K562 (cell line): ENCODE data around the gene SHANK1.

Source experiments
- CTCF ChIP-seq, 3 experiments: IDR thresholded peaks in 2 of 3; conservative IDR thresholded peaks in 1 of 3; 2 replicates each; pipeline ENCODE4 v1.5.1; 2011 to 2012; ENCODE audit warnings: low read length in 3 of 3, mild to moderate bottlenecking in 3 of 3, control low read depth in 2 of 3, improper control_type of control experiment in 1 of 3, inconsistent platforms in 1 of 3, low read depth in 1 of 3, mixed read lengths in 1 of 3, moderate library complexity in 1 of 3; ENCODE audit not compliant: insufficient read depth in 2 of 3
- EP300 ChIP-seq: IDR thresholded peaks from 2 replicates; pipeline ENCODE4 v1.6.1; 2012; ENCODE audit warnings: low read length, improper control_type of control experiment
- EZH2 ChIP-seq: IDR thresholded peaks from 2 replicates; pipeline ENCODE4 v1.6.1; 2012; ENCODE audit warnings: low read depth, mild to moderate bottlenecking, inconsistent platforms, low read length, borderline replicate concordance
- PHF8 ChIP-seq: fragments of 200-600 bp; sonication (generic); IDR thresholded peaks from 2 replicates; pipeline ENCODE4 v1.6.1; 2012; ENCODE audit warnings: mixed run types, mild to moderate bottlenecking, inconsistent platforms, low read length, moderate library complexity, borderline replicate concordance
- POLR2A ChIP-seq: fragments of 450-650 bp; conservative IDR thresholded peaks from 2 replicates; pipeline ENCODE4 v1.6.1; 2016
- RAD21 ChIP-seq, 2 experiments: fragments of 250-450 bp in 1 of 2; fragments of 450-650 bp in 1 of 2; sonication (Bioruptor Pico) in 1 of 2; formaldehyde crosslinking in 1 of 2; IDR thresholded peaks in 1 of 2; conservative IDR thresholded peaks in 1 of 2; 2 replicates each; pipeline versions ENCODE4 v1.4.0 to v1.8.0; 2020 to 2022; ENCODE audit warnings: mild to moderate bottlenecking in 2 of 2, moderate library complexity in 1 of 2
- TAF9B ChIP-seq: fragments of 450-650 bp; IDR thresholded peaks from 2 replicates; pipeline ENCODE4 v1.6.1; 2018; ENCODE audit warnings: mild to moderate bottlenecking; ENCODE audit not compliant: partially characterized antibody
- ZNF12 ChIP-seq: sonication (generic); formaldehyde crosslinking; IDR thresholded peaks from 2 replicates; pipeline ENCODE4 v1.4.0; 2020; ENCODE audit warnings: mild to moderate bottlenecking, missing genetic modification reagents
- ZNF3 ChIP-seq: fragments of 250-450 bp; sonication (Bioruptor Pico); IDR thresholded peaks from 2 replicates; pipeline ENCODE4 v1.5.0; 2021; ENCODE audit warnings: mild to moderate bottlenecking, moderate library complexity
- TF ChIP-seq, protein P1 (sequence below): sonication (generic); formaldehyde crosslinking; IDR thresholded peaks from 2 replicates; pipeline ENCODE4 v1.9.0; 2022; ENCODE audit warnings: mild to moderate bottlenecking, missing genetic modification reagents
- TF ChIP-seq, protein P2 (sequence below), 2 experiments: fragments of 450-650 bp; formaldehyde crosslinking in 1 of 2; IDR thresholded peaks; 2 replicates each; pipeline versions ENCODE4 v1.4.0 to v1.6.1; 2014 to 2020; ENCODE audit warnings: mild to moderate bottlenecking in 2 of 2, borderline replicate concordance in 1 of 2, low read depth in 1 of 2

DNA sequence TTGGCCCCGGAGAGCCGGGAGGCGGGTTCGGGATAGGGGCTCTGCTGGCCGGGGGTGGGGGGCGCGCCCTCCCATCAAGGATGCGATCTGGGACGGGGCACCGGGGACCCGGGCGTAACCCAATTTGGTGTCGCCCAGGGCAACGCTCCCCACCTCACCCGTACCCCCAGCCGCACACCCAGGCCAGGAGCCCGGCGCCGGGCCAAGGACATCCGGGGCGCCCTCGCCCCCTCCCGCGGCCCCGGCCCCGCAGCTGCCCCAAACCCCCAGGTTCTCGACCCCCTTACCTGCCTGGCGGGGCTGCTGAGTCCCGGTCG is 525 bp downstream of the SHANK1 start:
- TF ChIP-seq ZNF3 (CRISPR knock-in tag), result no peak
- TF ChIP-seq RAD21 (CRISPR knock-in tag; conservative IDR thresholded peaks at IDR 0.05 in 1 of 2, IDR thresholded peaks at IDR 0.05 in 1 of 2), result no peak
- no peak for TF ChIP-seq POLR2A
- no peak for TF ChIP-seq ZNF12 (CRISPR knock-in tag)
- no peak for TF ChIP-seq PHF8
- no peak for TF ChIP-seq TAF9B
- no peak for TF ChIP-seq CTCF (IDR thresholded peaks at IDR 0.05 in 2 of 3, conservative IDR thresholded peaks at IDR 0.05 in 1 of 3; ENCODE audit: insufficient read depth in 2 of 3, low read depth in 1 of 3, low read length in 3 of 3)
- TF ChIP-seq, protein P1, sequence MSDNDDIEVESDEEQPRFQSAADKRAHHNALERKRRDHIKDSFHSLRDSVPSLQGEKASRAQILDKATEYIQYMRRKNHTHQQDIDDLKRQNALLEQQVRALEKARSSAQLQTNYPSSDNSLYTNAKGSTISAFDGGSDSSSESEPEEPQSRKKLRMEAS (CRISPR knock-in tag), result no peak
- TF ChIP-seq, protein P2, sequence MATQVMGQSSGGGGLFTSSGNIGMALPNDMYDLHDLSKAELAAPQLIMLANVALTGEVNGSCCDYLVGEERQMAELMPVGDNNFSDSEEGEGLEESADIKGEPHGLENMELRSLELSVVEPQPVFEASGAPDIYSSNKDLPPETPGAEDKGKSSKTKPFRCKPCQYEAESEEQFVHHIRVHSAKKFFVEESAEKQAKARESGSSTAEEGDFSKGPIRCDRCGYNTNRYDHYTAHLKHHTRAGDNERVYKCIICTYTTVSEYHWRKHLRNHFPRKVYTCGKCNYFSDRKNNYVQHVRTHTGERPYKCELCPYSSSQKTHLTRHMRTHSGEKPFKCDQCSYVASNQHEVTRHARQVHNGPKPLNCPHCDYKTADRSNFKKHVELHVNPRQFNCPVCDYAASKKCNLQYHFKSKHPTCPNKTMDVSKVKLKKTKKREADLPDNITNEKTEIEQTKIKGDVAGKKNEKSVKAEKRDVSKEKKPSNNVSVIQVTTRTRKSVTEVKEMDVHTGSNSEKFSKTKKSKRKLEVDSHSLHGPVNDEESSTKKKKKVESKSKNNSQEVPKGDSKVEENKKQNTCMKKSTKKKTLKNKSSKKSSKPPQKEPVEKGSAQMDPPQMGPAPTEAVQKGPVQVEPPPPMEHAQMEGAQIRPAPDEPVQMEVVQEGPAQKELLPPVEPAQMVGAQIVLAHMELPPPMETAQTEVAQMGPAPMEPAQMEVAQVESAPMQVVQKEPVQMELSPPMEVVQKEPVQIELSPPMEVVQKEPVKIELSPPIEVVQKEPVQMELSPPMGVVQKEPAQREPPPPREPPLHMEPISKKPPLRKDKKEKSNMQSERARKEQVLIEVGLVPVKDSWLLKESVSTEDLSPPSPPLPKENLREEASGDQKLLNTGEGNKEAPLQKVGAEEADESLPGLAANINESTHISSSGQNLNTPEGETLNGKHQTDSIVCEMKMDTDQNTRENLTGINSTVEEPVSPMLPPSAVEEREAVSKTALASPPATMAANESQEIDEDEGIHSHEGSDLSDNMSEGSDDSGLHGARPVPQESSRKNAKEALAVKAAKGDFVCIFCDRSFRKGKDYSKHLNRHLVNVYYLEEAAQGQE (IDR thresholded peaks at IDR 0.05; ENCODE audit: borderline replicate concordance), result no peak
- TF ChIP-seq, protein P2 (CRISPR knock-in tag; IDR thresholded peaks at IDR 0.05; ENCODE audit: low read depth), result no peak
- no peak for TF ChIP-seq EZH2
- no peak for TF ChIP-seq EP300
